Suppressor macrophage treated with lipopolysaccharide for 1 hour (primary cell): ENCODE measurements around the gene OR8A1.
A peak's percentile ranks its signal among the peaks of the same experiment; 100 is the strongest.
"Not testable (repeated sequence)": the region's sequence is repeated elsewhere in the genome, so short reads cannot be mapped to it uniquely, and the experiment has no call there.

Experiments
- DNase-seq, 3 donors: peaks; one replicate each; pipeline ENCODE4 v3.0.0-alpha.2; 2020 to 2022

The OR8A1 gene

GRCh38 chr11:124597626-124598025 lies 27.8 kb downstream of the OR8A1 start:
- DNase-seq, result peak in 2 of 3 donors; percentile 7 to 20

GRCh38 chr11:124600621-124601320 lies 31.0 kb downstream of the OR8A1 start:
- no peak for DNase-seq

GRCh38 chr11:124602193-124602592 lies 32.4 kb downstream of the OR8A1 start:
- DNase-seq, result peak; percentile 25 to 49 (median 29)

DNA sequence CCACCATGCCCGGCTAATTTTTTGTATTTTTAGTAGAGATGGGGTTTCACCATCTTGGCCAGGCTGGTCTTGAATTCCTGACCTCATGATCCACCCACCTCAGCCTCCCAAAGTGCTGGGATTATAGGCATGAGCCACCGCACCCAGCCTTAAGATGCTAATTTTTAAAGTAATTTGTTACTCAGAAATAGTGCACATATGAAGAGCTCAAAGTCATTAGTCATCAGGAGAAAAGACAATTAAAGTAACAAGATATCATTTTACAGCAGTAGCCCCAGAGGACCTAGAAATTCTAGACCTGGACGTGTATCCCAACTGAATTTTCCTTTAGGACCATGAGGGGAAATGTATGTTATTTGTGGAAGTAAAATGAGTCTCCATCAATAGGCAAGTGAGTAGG lies 32.9 kb downstream of the OR8A1 start:
- DNase-seq, result not testable (repeated sequence)

DNA sequence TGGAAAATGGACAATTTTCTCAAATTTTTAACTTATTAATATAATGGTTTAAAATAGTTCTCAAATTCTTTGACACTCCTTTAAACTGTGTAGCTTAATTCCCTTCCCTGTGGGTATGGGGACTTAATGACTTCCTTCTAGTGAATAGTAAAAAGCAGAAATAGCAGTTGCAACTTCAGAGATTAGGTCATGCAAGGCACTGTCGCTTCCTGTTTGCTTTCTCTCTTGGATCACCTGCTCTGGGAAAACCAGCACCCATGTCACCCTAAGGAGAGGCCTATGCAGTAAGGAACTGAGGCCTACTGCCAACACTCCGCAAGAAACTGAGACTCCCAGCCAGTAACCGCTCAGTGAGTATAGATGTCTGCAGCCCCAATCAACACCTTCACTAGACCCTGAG lies 35.9 kb downstream of the OR8A1 start:
- peak; percentile 82 to 90 (median 87) for DNase-seq

GRCh38 chr11:124608147-124608546 lies 38.4 kb downstream of the OR8A1 start:
- peak in 2 of 3 donors; percentile 13 to 35 for DNase-seq

GRCh38 chr11:124610295-124610694 lies 40.5 kb downstream of the OR8A1 start:
- no peak for DNase-seq

GRCh38 chr11:124611064-124611463 lies 41.3 kb downstream of the OR8A1 start, which contains the start of gene PANX3:
Gene PANX3 (plus strand): TSS chr11:124611428. CDS start chr11:124611557, 129 bp downstream.
- no peak for DNase-seq

DNA sequence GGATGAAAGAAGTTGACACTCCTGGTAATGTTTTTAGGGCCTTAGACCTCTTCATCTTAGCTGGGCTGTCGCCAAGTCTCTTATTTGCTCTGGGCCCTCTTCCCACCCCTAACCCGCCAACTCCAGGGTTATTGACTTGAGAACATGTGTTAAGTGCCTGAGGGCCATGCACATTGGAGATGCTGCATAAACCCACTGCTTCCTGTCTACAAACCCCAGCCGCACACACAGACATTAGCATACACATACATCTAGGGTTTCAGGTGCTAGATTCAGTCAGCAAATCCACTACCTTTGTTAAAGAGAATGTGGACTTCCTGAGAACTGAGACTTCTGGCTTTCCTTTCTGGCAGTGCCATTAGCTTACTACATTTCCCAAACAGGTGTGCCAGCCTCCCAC lies 42.2 kb downstream of the OR8A1 start:
- no peak for DNase-seq

DNA sequence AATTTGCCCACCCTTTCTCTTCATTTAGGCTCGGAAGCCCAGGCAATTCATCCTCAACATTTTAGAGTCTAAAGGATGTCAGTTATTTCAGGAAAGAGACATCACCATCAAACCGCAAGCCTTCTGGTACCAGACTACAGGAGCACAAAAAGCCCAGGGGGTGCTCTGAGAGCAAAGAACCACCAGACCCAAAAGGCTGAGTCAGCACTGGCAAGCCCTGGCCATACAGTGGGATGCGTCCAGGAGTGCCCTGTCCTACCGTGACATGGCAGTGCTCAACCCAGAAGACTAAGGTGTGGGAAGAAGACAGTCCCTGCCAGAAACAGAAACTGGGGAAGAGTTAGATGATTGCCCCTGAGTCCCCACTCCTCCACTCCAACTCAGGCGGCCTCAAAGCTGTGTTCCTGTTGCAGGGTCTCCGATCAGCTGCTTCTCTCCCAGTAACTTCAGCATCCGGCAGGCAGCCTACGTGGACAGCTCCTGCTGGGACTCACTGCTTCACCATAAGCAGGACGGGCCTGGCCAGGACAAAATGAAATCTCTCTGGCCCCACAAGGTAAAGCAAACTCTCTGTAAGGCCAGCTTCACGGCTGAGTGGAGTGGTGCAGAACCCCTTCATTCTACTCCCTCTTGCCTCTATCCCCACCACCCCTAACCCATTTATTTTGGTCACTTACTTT lies 42.9 kb downstream of the OR8A1 start:
- DNase-seq, result no peak

- no peak for DNase-seq
These were observed 49.1 kb downstream of the OR8A1 start for GRCh38 chr11:124618863-124619262.
